Measurements from ENCODE around the gene RGPD6. TPM values are rescaled to one million over a fixed set of nuclear protein-coding genes. Genes with fewer than 3 reads are reported as not detected.
"Not testable (repeated sequence)": the region's sequence is repeated elsewhere in the genome, so short reads cannot be mapped to it uniquely, and the experiment has no call there.

RGPD6 gene
- total RNA-seq (10 to 100 TPM; 42.8 to 79.1 TPM), polyA plus RNA-seq (10 to 100 TPM in 1 of 2 donors, 1 to 10 TPM in 1; 7.8 to 11.5 TPM)
- long read RNA-seq, donor 1, partial matches to known transcripts, result 6 of 10 reads
- long read RNA-seq, donor 1, other reads (novel, unspliced or antisense), result 4 of 10 reads
- long read RNA-seq, donor 2, full-length matches to known transcripts, result 1 of 7 reads
- long read RNA-seq, donor 2, partial matches to known transcripts, result 3 of 7 reads
- long read RNA-seq, donor 2, other reads (novel, unspliced or antisense), result 3 of 7 reads

DNA sequence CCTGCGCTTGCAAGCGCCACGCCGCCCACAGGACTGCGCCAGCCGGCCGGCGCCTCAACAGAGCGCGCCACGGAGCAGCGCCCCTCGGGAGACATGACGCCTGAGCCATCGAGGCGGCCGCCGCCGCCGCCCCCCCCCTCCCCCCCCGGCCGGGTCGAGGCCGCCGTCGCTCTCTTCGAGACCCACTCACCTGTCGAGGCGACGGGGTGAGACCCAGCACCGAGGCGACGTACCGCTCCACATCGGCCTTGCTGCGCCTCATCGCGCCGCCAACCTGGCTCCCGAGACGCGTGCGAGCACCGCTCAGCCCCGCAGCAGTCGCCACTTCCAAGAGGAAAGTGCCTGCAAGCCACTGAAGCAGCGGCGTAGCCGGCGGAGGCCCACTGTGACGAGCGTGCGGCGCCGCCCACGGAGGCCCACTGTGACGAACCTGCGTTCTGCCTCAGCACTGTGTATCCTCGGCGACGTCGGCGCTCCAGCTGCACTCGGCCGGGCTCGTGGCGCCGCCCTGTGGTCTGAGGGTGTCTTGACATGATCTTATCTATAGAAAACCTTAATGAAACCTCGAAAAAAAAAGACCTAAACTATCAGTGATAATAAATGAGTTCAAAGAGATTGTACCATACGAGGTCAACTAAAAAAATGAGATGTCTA, at the start of gene RGPD6:
RGPD6 (minus strand) TSS at position 460 of the 654 bp plus-strand sequence; CDS start at position 262, 198 bp downstream.
- H3K36me3 ChIP-seq (ENCODE audit: control insufficient read depth in 1 of 2, insufficient read depth in 2 of 2, low read length in 1 of 2); DNase-seq; H3K4me3 ChIP-seq (ENCODE audit: low read length in 2 of 2); intact Hi-C loops (cut with DNase I); H3K4me1 ChIP-seq (ENCODE audit: control insufficient read depth in 1 of 2, insufficient read depth in 2 of 2, low read length in 2 of 2); H3K9me3 ChIP-seq (ENCODE audit: control insufficient read depth, low read length); H3K27ac ChIP-seq (ENCODE audit: low read depth in 1 of 2, low read length in 2 of 2); H3K27me3 ChIP-seq (ENCODE audit: control insufficient read depth in 1 of 2, insufficient read depth in 2 of 2, low read length in 1 of 2): not testable (repeated sequence)
- ATAC-seq (ENCODE audit: low FRiP score), result peak; percentile 100
- 1% methylated on average over 12 of the region's 70 CpGs; no CpG with 5 or more reads in 1 of the 2 donors for WGBS, 2 donors

- H3K27me3 ChIP-seq (ENCODE audit: control insufficient read depth in 1 of 2, insufficient read depth in 2 of 2, low read length in 1 of 2); H3K4me3 ChIP-seq (ENCODE audit: low read length in 2 of 2); H3K4me1 ChIP-seq (ENCODE audit: control insufficient read depth in 1 of 2, insufficient read depth in 2 of 2, low read length in 2 of 2); H3K36me3 ChIP-seq (ENCODE audit: control insufficient read depth in 1 of 2, insufficient read depth in 2 of 2, low read length in 1 of 2); H3K27ac ChIP-seq (ENCODE audit: low read depth in 1 of 2, low read length in 2 of 2); H3K9me3 ChIP-seq (ENCODE audit: control insufficient read depth, low read length); DNase-seq; intact Hi-C loops (cut with DNase I); ATAC-seq (ENCODE audit: low FRiP score): not testable (repeated sequence)
- WGBS, 2 donors, result 92% methylated on average over 1 of the region's 9 CpGs
Observed at GRCh38 chr2:110619326-110619939, 42.4 kb upstream of the RGPD6 start.

- DNase-seq; ATAC-seq (ENCODE audit: low FRiP score); intact Hi-C loops (cut with DNase I); H3K27me3 ChIP-seq (ENCODE audit: control insufficient read depth in 1 of 2, insufficient read depth in 2 of 2, low read length in 1 of 2); H3K4me1 ChIP-seq (ENCODE audit: control insufficient read depth in 1 of 2, insufficient read depth in 2 of 2, low read length in 2 of 2); H3K9me3 ChIP-seq (ENCODE audit: control insufficient read depth, low read length); H3K4me3 ChIP-seq (ENCODE audit: low read length in 2 of 2); H3K27ac ChIP-seq (ENCODE audit: low read depth in 1 of 2, low read length in 2 of 2); H3K36me3 ChIP-seq (ENCODE audit: control insufficient read depth in 1 of 2, insufficient read depth in 2 of 2, low read length in 1 of 2): not testable (repeated sequence)
- no CpG with 5 or more reads among the region's 1 CpG for WGBS, 2 donors
Observed at GRCh38 chr2:110613927-110614326, 36.9 kb upstream of the RGPD6 start.

DNA sequence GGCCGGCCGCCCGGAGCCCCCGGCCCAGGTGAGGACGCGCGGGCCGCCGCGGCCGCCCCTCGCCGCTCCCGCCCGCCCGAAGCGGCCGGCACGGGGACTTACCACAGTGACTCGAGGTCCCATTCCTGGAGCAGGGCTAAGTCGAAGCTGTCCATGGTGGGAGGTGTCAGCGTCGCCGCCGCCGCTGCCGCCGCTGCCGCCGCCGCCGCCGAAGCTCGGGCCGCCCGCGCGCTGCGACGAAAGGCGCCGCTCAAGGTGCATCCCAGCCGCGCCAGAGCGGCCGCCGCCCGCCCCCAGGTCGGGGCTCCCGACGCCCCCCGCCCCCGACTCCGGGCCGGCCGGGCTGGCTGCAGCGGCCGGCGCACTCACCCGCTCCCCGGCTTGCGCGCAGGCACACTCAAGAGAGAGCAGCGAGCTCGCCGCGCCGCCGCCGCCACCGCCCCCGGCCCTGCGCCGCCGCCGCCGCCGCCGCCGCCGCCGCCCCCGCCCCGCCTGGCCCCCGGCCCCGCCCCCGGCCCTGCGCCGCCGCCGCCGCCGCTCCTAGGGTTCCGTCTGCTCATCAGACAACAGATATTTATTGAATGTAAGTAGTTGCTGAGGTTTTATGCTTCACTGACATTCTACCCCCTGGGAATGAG, 33.7 kb upstream of the RGPD6 start:
- WGBS, 2 donors, result 0% methylated on average over 11 to 61 of the region's 94 CpGs
- H3K27me3 ChIP-seq (ENCODE audit: control insufficient read depth in 1 of 2, insufficient read depth in 2 of 2, low read length in 1 of 2); H3K27ac ChIP-seq (ENCODE audit: low read depth in 1 of 2, low read length in 2 of 2); H3K4me3 ChIP-seq (ENCODE audit: low read length in 2 of 2); intact Hi-C loops (cut with DNase I); H3K9me3 ChIP-seq (ENCODE audit: control insufficient read depth, low read length); H3K4me1 ChIP-seq (ENCODE audit: control insufficient read depth in 1 of 2, insufficient read depth in 2 of 2, low read length in 2 of 2); H3K36me3 ChIP-seq (ENCODE audit: control insufficient read depth in 1 of 2, insufficient read depth in 2 of 2, low read length in 1 of 2): not testable (repeated sequence)
- DNase-seq (peak in 1 of 2 donors; percentile 71), ATAC-seq (ENCODE audit: low FRiP score) (peak; percentile 34)

DNA sequence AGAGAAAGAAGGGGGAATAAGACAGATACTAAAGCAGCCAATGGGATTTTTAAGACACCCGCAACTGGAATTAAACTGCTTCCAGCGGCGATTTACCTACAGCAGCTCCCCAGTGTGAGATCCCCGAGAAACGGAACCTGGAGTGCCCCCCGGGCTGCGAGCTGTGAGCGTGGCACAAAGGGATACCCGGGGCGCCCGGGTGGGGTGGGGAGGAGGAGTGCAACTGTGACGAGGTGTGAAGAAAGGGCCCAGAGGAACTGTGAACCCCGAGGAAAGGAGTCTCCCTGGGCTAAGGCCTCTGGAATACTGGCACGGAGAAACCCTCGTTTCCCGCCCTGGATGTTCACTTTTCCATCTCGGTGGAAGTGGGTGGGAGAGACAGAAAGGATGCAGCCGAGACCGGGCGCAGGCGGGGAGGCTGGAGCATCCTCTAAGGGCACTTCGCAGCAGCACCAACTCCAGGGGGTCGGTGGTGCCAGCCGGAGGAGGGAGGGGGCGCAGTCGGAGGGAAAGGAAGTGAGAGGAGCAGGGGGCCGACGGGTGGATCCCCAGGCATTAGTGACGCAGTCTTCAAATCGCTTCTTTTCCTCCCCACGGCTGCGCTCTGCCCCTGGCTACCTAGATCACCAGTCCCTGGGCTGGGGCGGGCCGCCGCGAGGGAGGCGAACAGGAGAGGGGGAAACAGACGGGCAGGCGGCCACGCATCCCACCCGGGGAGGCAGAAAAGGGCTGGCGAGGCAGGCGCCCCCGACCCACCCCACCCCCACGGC, 33.0 kb upstream of the RGPD6 start:
- DNase-seq; H3K27ac ChIP-seq (ENCODE audit: low read depth in 1 of 2, low read length in 2 of 2); H3K9me3 ChIP-seq (ENCODE audit: control insufficient read depth, low read length); H3K27me3 ChIP-seq (ENCODE audit: control insufficient read depth in 1 of 2, insufficient read depth in 2 of 2, low read length in 1 of 2); intact Hi-C loops (cut with DNase I); H3K4me3 ChIP-seq (ENCODE audit: low read length in 2 of 2); H3K4me1 ChIP-seq (ENCODE audit: control insufficient read depth in 1 of 2, insufficient read depth in 2 of 2, low read length in 2 of 2); H3K36me3 ChIP-seq (ENCODE audit: control insufficient read depth in 1 of 2, insufficient read depth in 2 of 2, low read length in 1 of 2): not testable (repeated sequence)
- WGBS, 2 donors, result 0 to 3% methylated on average over 2 to 26 of the region's 45 CpGs
- peak; percentile 55 for ATAC-seq (ENCODE audit: low FRiP score)

DNA sequence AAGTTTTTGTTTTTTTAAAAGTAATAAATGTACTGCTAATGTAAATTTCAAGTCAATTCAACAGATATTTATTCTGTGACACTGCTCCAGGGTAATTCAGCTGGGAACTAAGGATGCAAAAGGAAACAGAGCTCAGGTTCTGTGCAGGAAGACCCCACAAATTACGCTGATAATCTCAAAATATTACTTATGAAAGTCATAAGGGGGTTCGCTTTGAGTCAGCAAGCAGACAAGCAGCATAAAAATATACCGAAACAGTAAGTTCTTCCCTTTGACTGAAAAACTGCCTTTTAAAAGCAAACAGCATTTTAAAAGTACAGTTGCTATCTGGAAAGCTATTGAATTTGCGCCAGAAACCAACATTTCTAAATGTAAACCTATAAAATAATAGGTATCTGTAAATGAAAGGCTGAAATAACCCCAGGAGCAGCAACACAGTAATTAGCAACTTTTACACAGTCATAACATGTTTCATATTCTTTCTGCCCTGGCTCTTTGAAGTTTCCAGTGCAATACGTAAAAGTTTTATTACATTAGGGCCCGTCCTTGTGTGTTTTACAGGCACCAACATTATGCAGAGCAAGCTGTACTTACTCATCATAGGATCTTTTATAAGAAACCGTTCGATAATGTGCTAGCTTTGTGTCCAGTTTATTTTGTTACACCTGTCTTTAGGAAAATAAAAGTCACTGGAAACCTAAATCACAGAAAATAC, 31.9 kb upstream of the RGPD6 start:
- H3K4me1 ChIP-seq (ENCODE audit: control insufficient read depth in 1 of 2, insufficient read depth in 2 of 2, low read length in 2 of 2); intact Hi-C loops (cut with DNase I); H3K9me3 ChIP-seq (ENCODE audit: control insufficient read depth, low read length); H3K27ac ChIP-seq (ENCODE audit: low read depth in 1 of 2, low read length in 2 of 2); ATAC-seq (ENCODE audit: low FRiP score); DNase-seq; H3K4me3 ChIP-seq (ENCODE audit: low read length in 2 of 2); H3K27me3 ChIP-seq (ENCODE audit: control insufficient read depth in 1 of 2, insufficient read depth in 2 of 2, low read length in 1 of 2); H3K36me3 ChIP-seq (ENCODE audit: control insufficient read depth in 1 of 2, insufficient read depth in 2 of 2, low read length in 1 of 2): not testable (repeated sequence)
- WGBS, 2 donors, result no CpG with 5 or more reads among the region's 8 CpGs

- H3K36me3 ChIP-seq (ENCODE audit: control insufficient read depth in 1 of 2, insufficient read depth in 2 of 2, low read length in 1 of 2); intact Hi-C loops (cut with DNase I); H3K27ac ChIP-seq (ENCODE audit: low read depth in 1 of 2, low read length in 2 of 2); H3K9me3 ChIP-seq (ENCODE audit: control insufficient read depth, low read length); H3K4me1 ChIP-seq (ENCODE audit: control insufficient read depth in 1 of 2, insufficient read depth in 2 of 2, low read length in 2 of 2); ATAC-seq (ENCODE audit: low FRiP score); H3K27me3 ChIP-seq (ENCODE audit: control insufficient read depth in 1 of 2, insufficient read depth in 2 of 2, low read length in 1 of 2); H3K4me3 ChIP-seq (ENCODE audit: low read length in 2 of 2): not testable (repeated sequence)
- DNase-seq, result peak in 1 of 2 donors; percentile 56
- WGBS, 2 donors, result 85 to 88% methylated on average over 7 to 9 of the region's 12 CpGs
Observed at GRCh38 chr2:110605057-110605456, 28.0 kb upstream of the RGPD6 start.
